AG04449 (cell line): ENCODE results near the gene SOCS1.
"Not testable (repeated sequence)": the region's sequence is repeated elsewhere in the genome, so short reads cannot be mapped to it uniquely, and the experiment has no call there.

ENCODE experiments used
- CTCF ChIA-PET: fragments of 350-600 bp; formaldehyde crosslinking; extraction: SDS; loops from one replicate; lab custom pipeline; 2021; ENCODE audit warnings: antibody characterized with exemption; lab: Yijun Ruan, JAX
- POLR2A ChIA-PET: fragments of 400-600, 350-600 bp; formaldehyde crosslinking; extraction: SDS; loops from one replicate; lab custom pipeline; 2020; ENCODE audit warnings: antibody characterized with exemption, inconsistent platforms; lab: Yijun Ruan, JAX
- DNase-seq: peaks from one replicate; pipeline ENCODE4 v3.0.0-alpha.2; 2010; ENCODE audit warnings: low read depth, low spot score
- H3K4me3 ChIP-seq: 2 replicates; pipeline ENCODE4 v1.5.1; 2011; ENCODE audit warnings: low read depth, mild to moderate bottlenecking, control low read depth, low read length
- TF ChIP-seq, protein P1 (sequence below): IDR thresholded peaks from one replicate; pipeline ENCODE4 v1.5.1; 2011; ENCODE audit warnings: mild to moderate bottlenecking, moderate library complexity, low read length, control low read depth, inconsistent platforms; ENCODE audit not compliant: insufficient read depth; ENCODE audit errors: missing control alignments

The SOCS1 gene

GRCh38 chr16:11225677-11226549 is 30.1 kb downstream of the SOCS1 start:
- H3K4me3 ChIP-seq, result no peak overlapping the region
- DNase-seq, result no peak

DNA sequence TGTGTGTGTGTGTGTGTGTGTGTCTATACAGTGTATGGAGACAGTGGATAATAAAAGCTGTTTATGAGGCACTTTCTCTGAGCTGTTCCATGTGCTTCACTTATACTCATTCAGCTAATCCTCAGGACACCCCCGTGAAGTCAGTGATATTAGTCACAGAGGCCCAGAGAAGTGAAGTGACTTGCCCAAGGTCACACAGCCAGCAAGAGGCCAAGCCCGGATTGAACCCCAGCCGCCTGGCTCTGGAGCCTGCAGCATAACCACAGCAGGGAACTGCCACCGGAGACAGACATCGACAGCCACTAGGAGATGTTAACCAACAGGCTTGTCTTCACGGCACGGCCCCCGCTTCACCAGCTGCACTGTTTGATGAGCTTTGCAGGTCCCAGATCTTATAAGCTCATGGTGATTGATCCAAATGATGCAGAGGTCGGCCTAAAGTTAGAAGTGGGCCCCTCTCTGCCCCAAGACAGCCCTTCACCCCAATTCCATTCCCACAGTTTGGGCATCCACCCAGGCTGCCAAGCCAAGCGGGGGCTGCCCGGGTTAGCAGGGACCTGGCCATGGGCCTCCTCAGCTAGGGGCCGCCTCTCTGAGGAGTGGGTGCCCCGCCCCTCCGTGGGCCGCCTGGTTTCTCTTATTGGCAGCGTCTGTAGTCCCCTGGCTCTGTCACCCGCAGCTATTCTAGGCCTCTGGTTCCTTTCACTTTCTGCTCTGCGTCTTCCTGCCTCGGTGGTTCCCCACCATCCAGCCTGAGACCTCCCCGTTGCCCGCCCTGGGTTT is 30.9 kb downstream of the SOCS1 start:
- POLR2A ChIA-PET, result no interaction called here
- H3K4me3 ChIP-seq, result no peak overlapping the region
- TF ChIP-seq, protein P1, sequence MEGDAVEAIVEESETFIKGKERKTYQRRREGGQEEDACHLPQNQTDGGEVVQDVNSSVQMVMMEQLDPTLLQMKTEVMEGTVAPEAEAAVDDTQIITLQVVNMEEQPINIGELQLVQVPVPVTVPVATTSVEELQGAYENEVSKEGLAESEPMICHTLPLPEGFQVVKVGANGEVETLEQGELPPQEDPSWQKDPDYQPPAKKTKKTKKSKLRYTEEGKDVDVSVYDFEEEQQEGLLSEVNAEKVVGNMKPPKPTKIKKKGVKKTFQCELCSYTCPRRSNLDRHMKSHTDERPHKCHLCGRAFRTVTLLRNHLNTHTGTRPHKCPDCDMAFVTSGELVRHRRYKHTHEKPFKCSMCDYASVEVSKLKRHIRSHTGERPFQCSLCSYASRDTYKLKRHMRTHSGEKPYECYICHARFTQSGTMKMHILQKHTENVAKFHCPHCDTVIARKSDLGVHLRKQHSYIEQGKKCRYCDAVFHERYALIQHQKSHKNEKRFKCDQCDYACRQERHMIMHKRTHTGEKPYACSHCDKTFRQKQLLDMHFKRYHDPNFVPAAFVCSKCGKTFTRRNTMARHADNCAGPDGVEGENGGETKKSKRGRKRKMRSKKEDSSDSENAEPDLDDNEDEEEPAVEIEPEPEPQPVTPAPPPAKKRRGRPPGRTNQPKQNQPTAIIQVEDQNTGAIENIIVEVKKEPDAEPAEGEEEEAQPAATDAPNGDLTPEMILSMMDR, result no peak
- DNase-seq, result no peak
- CTCF ChIA-PET, result interaction anchor here (0.7 kb wide), 1 partner anchor 13 kb away, joined by 3 read pairs; no protein-coding TSS in a partner anchor

More at GRCh38 chr16:11225677-11226549, 30.1 kb downstream of the SOCS1 start:
- TF ChIP-seq, protein P1, result no peak
- CTCF ChIA-PET, result no interaction called here
- POLR2A ChIA-PET, result no interaction called here

DNA sequence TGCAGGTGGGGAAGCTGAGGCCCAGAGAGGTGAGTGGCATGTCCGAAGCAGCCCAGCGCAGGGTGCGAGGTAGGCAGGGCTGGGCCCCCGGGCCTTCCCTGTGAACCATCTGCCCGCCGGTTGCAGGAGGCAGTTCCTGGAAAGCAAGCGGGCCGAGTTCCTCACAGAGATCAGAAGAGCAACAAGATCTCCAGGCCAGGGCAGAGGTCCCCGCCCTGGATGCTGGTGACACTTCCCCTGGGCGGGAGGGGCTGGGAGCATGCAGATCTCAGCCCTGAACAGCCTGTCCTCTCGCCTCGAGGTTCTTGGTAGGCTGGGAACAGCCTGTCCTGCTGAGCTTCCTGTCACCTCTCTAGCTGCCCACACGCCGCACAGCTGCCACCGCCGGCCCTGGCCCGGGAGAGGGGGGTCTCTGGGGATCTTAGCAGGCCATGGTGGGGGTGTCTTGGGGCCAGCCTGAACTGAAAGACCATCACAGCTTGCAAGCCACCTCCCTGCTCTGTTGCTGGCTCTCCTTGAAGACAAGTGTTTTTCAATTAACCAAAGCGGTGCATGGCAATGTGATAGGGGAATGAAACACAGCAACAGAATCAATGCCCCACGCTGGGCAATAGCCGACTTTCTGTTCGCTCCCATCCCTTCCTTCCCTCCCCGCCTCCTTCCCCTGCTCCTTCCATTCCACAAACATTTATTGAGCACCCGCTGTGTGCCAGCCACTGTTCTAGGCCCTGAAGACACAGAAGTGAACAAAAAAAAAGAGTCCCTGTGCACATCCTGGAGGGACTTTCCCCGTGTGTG is 31.7 kb downstream of the SOCS1 start:
- no peak overlapping the region for H3K4me3 ChIP-seq
- CTCF ChIA-PET, result interaction anchor here (0.7 kb wide), 1 partner anchor 12 kb away, joined by 3 read pairs; no protein-coding TSS in a partner anchor
- TF ChIP-seq, protein P1, result no peak
- POLR2A ChIA-PET, result no interaction called here
- no peak for DNase-seq

DNA sequence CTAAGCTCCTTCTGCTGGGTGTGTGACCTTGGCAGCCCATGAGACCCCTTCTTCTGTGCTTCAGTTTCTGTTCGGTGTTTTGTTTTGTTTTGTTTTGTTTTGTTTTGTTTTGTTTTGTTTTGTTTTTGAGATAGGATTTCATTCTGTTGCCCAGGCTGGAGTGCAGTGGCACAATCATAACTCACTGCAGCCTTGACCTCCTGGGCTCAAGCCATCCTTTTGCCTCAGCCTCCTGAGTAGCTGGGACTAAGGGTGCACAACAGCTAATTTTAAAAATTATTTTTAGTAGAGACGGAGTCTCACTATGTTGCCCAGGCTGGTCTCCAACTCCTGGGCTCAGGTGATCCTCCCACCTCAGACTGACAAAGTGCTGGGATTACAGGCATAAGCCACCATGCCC is 35.5 kb downstream of the SOCS1 start:
- POLR2A ChIA-PET, H3K4me3 ChIP-seq, DNase-seq: not testable (repeated sequence)
- CTCF ChIA-PET, result interaction anchor here (1.2 kb wide), 1 partner anchor 258 kb away, joined by 3 read pairs; no protein-coding TSS in a partner anchor

DNA sequence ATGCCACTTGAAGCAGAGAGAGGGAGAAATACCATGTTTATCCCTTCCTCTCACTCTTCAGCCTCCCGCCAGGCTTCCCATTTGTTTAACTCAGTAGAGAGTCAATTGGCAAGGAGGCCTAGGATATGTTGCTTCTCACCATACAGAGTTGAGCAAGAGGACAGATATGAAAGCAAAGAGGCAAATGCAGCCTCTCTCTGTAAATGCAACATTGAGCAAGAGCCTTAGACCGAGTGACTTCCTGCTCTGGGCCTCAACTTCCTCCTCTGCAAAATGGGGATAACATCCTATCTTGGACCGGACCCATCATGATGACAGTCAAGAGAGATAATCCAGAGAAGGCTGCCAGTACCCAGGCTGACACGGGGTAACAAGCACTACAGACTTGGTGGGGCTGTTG is 36.8 kb downstream of the SOCS1 start:
- DNase-seq, result no peak
- ChIA-PET CTCF (interaction anchor here (4.7 kb wide), 1 partner anchor 12 kb away, joined by 21 read pairs; no protein-coding TSS in a partner anchor), POLR2A (no interaction called here)
- TF ChIP-seq, protein P1, result no peak
- no peak overlapping the region for H3K4me3 ChIP-seq

GRCh38 chr16:11218604-11218962 is 37.4 kb downstream of the SOCS1 start:
- CTCF ChIA-PET, result interaction anchor here (0.6 to 4.7 kb wide), 2 partner anchors 12 to 40 kb away, joined by 3 to 21 read pairs; no protein-coding TSS in a partner anchor
- TF ChIP-seq, protein P1, result no peak
- no peak for DNase-seq
- H3K4me3 ChIP-seq, result no peak overlapping the region
- POLR2A ChIA-PET, result no interaction called here
